Upper lobe of left lung (tissue), 6 donors: ENCODE measurements around the gene LINGO1. TPM values are rescaled to one million over a fixed set of nuclear protein-coding genes. Genes with fewer than 3 reads are reported as not detected.

Source experiments
- ATAC-seq, 2 donors: fragments of 200-7000 bp; cut with Tn5 transposase; one replicate each; pipeline ENCODE4 v1.9.1; 2022; ENCODE audit warnings: mild to moderate bottlenecking in 2 of 2, moderate library complexity in 2 of 2; ENCODE audit not compliant: low FRiP score in 2 of 2
- DNase-seq, 2 donors: peaks; one replicate each; pipeline ENCODE4 v3.0.0-alpha.2; 2019 to 2020
- H3K27ac ChIP-seq, 4 donors: fragments of 200-600 bp; sonication (generic); one replicate each; pipeline ENCODE4 v1.5.1; 2016 to 2019
- H3K27me3 ChIP-seq, 4 donors: fragments of 200-600 bp; sonication (generic); one replicate each; pipeline ENCODE4 v1.5.1; 2017 to 2019
- H3K36me3 ChIP-seq, 4 donors: fragments of 200-600 bp; sonication (generic); one replicate each; pipeline ENCODE4 v1.5.1; 2016 to 2019
- H3K4me1 ChIP-seq, 4 donors: fragments of 200-600 bp; sonication (generic); one replicate each; pipeline ENCODE4 v1.5.1; 2018 to 2019
- H3K4me3 ChIP-seq, 4 donors: fragments of 200-600 bp; sonication (generic); one replicate each; pipeline ENCODE4 v1.5.1; 2017 to 2019; ENCODE audit warnings: mild to moderate bottlenecking in 2 of 4, moderate library complexity in 1 of 4
- H3K9me3 ChIP-seq, 4 donors: fragments of 200-600 bp; sonication (generic); one replicate each; pipeline ENCODE4 v1.5.1; 2018 to 2019
- EP300 ChIP-seq, 4 donors: sonication (generic); formaldehyde crosslinking; IDR thresholded peaks; one replicate each; pipeline ENCODE4 v1.5.1; 2017; ENCODE audit warnings: antibody characterized with exemption in 4 of 4, control low read depth in 2 of 4
- POLR2A ChIP-seq, 4 donors: fragments of 450-650 bp; IDR thresholded peaks; one replicate each; pipeline ENCODE4 v1.5.1; 2016 to 2017; ENCODE audit warnings: antibody characterized with exemption in 4 of 4, mild to moderate bottlenecking in 2 of 4
- POLR2AphosphoS5 ChIP-seq, 2 donors: sonication (generic); formaldehyde crosslinking; IDR thresholded peaks; one replicate each; pipeline ENCODE4 v1.5.1; 2017; ENCODE audit warnings: antibody characterized with exemption in 2 of 2
- WGBS, 2 donors: methylation state at CpG; one replicate each; pipeline ENCODE4 v1.1.5; 2017 to 2018; 5-methylcytosine and 5-hydroxymethylcytosine counted together
- total RNA-seq, 6 donors: library from RNA; depleted of rRNA in 4 of 6; stranded (reverse); fragments of >200 nt in 4 of 6; gene quantifications; one replicate each; pipeline versions ENCODE4 v1.1.0 to v1.2.1, GENCODE V29; 2016 to 2021
- TF ChIP-seq, protein P1 (sequence below), 6 experiments: fragments of 450-650 bp in 4 of 6; fragments of 200-600 bp in 2 of 6; sonication (generic) in 2 of 6; IDR thresholded peaks; one replicate each; pipeline ENCODE4 v1.5.1; 2016 to 2019; ENCODE audit warnings: antibody characterized with exemption in 6 of 6
- donor health status: DM: no; HTN: no; CAD: no; lungs with moderate emphysema.
- donor health status: DM: no; HTN: yes; CAD: no; lungs with severe emphysema.

The LINGO1 gene
- total RNA-seq, 6 donors from 2014 or later, result 0.15 to 0.84 (median 0.43) TPM; not detected in 2

DNA sequence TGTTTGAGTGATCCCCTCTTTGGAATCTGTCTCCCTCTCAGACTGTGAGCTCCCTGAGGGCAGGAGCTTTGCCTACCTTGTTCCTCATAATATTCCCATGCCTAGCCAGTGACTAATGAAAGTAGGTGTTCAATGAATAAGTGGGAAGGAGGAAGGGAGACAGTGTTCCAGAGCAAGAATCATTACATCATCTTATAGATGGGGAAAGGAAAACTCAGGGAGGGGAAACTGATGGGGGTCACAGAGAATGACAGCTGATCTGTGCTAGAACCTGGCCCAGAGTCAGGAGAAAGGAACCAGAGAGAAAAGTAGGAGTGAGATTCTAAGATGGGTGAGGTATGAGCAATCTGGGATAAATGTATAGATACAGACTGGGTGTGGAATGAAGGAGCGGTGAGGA lies 29.9 kb downstream of the LINGO1 start:
- H3K4me1 ChIP-seq, result peaks cover 0 to 3% (median 0%) of the 10 kb centered on the region in 4 donors
- ATAC-seq (no peak), DNase-seq (no peak)
- TF ChIP-seq EP300 (IDR thresholded peaks at IDR 0.05), result no peak
- TF ChIP-seq POLR2AphosphoS5 (IDR thresholded peaks at IDR 0.05), result no peak
- TF ChIP-seq, protein P1, sequence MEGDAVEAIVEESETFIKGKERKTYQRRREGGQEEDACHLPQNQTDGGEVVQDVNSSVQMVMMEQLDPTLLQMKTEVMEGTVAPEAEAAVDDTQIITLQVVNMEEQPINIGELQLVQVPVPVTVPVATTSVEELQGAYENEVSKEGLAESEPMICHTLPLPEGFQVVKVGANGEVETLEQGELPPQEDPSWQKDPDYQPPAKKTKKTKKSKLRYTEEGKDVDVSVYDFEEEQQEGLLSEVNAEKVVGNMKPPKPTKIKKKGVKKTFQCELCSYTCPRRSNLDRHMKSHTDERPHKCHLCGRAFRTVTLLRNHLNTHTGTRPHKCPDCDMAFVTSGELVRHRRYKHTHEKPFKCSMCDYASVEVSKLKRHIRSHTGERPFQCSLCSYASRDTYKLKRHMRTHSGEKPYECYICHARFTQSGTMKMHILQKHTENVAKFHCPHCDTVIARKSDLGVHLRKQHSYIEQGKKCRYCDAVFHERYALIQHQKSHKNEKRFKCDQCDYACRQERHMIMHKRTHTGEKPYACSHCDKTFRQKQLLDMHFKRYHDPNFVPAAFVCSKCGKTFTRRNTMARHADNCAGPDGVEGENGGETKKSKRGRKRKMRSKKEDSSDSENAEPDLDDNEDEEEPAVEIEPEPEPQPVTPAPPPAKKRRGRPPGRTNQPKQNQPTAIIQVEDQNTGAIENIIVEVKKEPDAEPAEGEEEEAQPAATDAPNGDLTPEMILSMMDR (IDR thresholded peaks at IDR 0.05), result no peak
- no peak for TF ChIP-seq POLR2A (IDR thresholded peaks at IDR 0.05)
- H3K27me3 ChIP-seq, result no peaks in the 10 kb centered on the region
- H3K9me3 ChIP-seq, result no peaks in the 10 kb centered on the region
- H3K4me3 ChIP-seq, result no peak overlapping the region
- H3K27ac ChIP-seq, result no peak overlapping the region
- 82 to 85% methylated on average over 1 of the region's 1 CpG for WGBS, 2 donors
- H3K36me3 ChIP-seq, result no peaks in the 10 kb centered on the region

DNA sequence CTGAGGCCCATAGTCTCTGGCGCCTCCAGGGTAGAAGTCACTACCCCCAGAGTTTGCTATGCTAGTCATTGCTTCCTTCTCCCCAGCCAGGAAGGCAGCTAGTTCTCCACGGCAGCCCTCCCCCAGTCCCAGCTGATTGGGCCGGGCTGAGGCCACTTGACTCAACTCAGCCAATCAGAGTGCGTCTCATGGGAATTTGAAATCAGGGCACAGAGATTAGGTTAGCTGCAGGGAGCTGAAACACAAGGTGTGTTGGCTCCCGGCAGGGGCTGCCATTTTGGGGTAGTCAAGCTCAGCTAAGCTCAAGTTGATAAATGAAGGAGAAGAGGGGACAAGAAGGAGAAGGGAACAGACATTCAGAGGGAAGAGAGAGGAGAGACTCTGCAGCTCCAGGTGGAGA lies 32.8 kb downstream of the LINGO1 start:
- no peaks in the 10 kb centered on the region for H3K27me3 ChIP-seq
- TF ChIP-seq POLR2A (IDR thresholded peaks at IDR 0.05) (no peak), EP300 (IDR thresholded peaks at IDR 0.05) (no peak), POLR2AphosphoS5 (IDR thresholded peaks at IDR 0.05) (no peak)
- TF ChIP-seq, protein P1 (IDR thresholded peaks at IDR 0.05), result no peak
- H3K36me3 ChIP-seq, result no peaks in the 10 kb centered on the region
- H3K9me3 ChIP-seq, result no peaks in the 10 kb centered on the region
- peaks cover 0 to 3% (median 0%) of the 10 kb centered on the region in 4 donors for H3K4me1 ChIP-seq
- DNase-seq, result no peak
- ATAC-seq, result no peak
- H3K27ac ChIP-seq, result no peak overlapping the region
- no peak overlapping the region for H3K4me3 ChIP-seq
- 68 to 70% methylated on average over 4 to 5 of the region's 5 CpGs for WGBS, 2 donors

DNA sequence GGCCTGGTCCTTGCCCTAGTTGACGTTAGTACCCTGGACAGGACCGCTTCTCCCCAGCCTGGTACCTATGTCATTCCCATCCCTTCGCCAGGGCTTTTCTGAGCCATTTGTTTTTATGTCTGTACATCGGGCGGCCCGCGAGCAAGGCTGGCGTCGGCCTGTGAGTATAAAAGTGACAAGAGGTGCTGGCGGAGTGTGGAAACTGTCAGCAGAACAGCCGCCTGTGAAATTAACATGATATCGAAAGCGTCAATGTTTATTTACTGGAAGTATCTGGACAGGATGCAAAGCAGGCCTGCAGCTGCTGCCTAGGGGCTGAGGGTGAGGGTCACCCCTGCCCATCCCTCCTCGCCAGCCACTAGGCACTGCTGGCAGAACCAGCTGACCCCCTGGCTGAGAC lies 33.4 kb downstream of the LINGO1 start:
- TF ChIP-seq POLR2A (IDR thresholded peaks at IDR 0.05) (no peak), POLR2AphosphoS5 (IDR thresholded peaks at IDR 0.05) (no peak), EP300 (IDR thresholded peaks at IDR 0.05) (no peak)
- TF ChIP-seq, protein P1 (IDR thresholded peaks at IDR 0.05), result no peak
- no peaks in the 10 kb centered on the region for H3K27me3 ChIP-seq
- no peaks in the 10 kb centered on the region for H3K36me3 ChIP-seq
- H3K27ac ChIP-seq, result no peak overlapping the region
- H3K4me3 ChIP-seq, result no peak overlapping the region
- whole genome bisulfite sequencing, 2 donors, result 78 to 83% methylated on average over 14 of the region's 14 CpGs
- H3K4me1 ChIP-seq, result no peaks in the 10 kb centered on the region
- ATAC-seq (no peak), DNase-seq (peak in 1 of 2 donors; percentile 48)
- H3K9me3 ChIP-seq, result no peaks in the 10 kb centered on the region

DNA sequence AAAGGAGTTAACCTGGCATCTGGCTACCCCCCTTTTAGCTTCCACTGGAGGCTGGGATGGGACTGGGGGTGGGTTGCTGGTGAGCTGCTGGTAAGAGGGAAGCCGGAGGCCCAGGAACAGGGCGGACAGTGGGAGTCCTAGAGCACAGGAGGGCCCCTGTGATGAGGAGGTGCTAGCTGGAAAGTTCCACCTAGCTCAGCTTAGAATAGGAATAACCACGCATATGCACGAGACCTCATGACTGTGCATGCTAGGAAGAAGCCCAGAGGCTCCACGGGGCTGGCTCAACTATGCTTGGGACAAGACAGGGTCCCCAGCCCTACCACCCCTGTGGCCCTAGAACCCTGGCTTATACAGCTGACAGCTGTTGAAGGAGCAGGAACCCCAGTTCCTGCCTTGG lies 34.1 kb downstream of the LINGO1 start:
- TF ChIP-seq, protein P1 (IDR thresholded peaks at IDR 0.05), result no peak
- TF ChIP-seq POLR2AphosphoS5 (IDR thresholded peaks at IDR 0.05) (no peak), POLR2A (IDR thresholded peaks at IDR 0.05) (no peak), EP300 (IDR thresholded peaks at IDR 0.05) (no peak)
- Histone ChIP-seq H3K4me3 (no peak overlapping the region), H3K27me3 (no peaks in the 10 kb centered on the region), H3K9me3 (no peaks in the 10 kb centered on the region), H3K36me3 (no peaks in the 10 kb centered on the region), H3K4me1 (no peaks in the 10 kb centered on the region), H3K27ac (no peak overlapping the region)
- DNase-seq, result no peak
- WGBS, 2 donors, result 90 to 96% methylated on average over 5 of the region's 5 CpGs
- ATAC-seq, result no peak

DNA sequence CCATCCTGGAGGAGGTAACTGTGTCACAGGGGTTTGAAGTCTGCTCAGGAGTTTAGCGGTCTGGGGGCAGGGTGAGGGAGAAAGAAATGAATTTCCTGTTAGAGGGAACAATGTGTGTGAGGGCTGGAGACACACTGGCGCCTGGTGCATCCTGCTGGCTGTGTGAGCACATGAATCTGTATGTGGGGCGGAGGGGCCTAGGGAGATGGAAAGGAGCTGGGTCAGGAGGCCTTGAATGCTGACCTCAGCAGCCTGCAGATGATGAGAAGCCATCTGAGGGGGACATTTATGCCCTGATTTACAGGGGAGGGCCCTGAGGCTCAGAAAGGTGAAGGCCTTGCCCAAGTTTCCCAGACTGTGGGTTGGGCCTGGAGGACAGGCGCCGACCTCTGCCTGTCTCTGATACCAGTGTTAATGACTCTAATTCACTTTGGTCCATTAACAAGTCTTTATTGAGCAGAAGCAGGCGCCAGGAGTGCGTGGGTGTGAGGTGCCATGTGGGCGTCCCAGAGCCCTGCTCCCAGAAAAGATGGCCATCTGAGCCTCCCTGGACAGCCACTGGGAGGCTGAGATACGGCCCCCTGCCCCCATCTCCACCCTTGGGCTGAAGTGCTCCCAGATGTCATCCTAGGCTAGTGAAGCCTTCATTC lies 34.8 kb downstream of the LINGO1 start:
- H3K27ac ChIP-seq, result no peak overlapping the region
- TF ChIP-seq POLR2A (IDR thresholded peaks at IDR 0.05) (no peak), POLR2AphosphoS5 (IDR thresholded peaks at IDR 0.05) (no peak), EP300 (IDR thresholded peaks at IDR 0.05) (no peak)
- TF ChIP-seq, protein P1 (IDR thresholded peaks at IDR 0.05), result no peak
- no peaks in the 10 kb centered on the region for H3K27me3 ChIP-seq
- H3K9me3 ChIP-seq, result no peaks in the 10 kb centered on the region
- no peaks in the 10 kb centered on the region for H3K4me1 ChIP-seq
- no peak overlapping the region for H3K4me3 ChIP-seq
- WGBS, 2 donors, result 85 to 91% methylated on average over 9 of the region's 9 CpGs
- ATAC-seq (no peak), DNase-seq (no peak)
- H3K36me3 ChIP-seq, result no peaks in the 10 kb centered on the region
